ENCODE measurements around the gene FBLN2. TPM values are rescaled to one million over a fixed set of nuclear protein-coding genes. Genes with fewer than 3 reads are reported as not detected.

The FBLN2 gene
- total RNA-seq, 1 experiment from 2014 or later: 52.7 TPM

DNA sequence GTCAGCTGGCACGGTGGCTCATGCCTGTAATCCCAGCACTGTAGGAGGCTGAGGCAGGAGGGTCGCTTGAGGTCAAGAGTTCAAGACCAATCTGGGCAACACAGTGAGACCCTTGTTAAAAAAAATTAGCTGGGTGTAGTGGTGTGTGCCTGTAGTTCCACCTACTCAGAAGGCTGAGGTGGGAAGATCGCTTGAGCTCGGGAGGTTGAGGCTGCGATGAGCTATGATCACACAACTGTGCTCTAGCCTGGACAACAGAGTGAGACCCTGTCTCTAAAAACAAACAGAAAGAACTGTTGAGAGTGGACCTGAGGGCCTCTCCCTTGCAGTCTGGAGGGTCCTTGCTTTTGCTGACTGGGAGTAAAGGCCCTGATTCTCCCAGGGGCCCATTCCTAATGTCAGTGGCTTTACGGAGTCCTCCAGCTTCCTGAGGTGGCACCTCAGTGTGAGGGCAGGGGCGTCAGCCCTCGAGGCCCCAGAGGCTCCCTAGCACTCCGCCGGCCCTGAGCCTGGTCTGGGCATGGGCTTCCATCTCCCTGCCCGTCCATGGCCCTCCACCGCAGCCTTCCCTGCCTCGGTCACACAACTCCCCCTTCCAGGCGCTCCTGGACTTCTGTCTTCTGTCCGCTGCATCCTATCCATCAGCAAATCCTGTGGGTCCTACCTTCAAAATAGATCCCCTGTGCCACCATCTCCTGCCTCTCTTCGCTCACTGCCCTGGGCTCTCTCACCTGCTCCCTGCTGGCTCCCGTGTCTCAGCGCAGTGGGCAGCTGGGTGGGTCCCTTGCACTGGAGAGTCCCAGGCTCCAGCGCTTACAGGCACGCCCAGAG lies 19.0 kb downstream of the FBLN2 start:
- DNase-seq (ENCODE audit: low read depth): no peak

DNA sequence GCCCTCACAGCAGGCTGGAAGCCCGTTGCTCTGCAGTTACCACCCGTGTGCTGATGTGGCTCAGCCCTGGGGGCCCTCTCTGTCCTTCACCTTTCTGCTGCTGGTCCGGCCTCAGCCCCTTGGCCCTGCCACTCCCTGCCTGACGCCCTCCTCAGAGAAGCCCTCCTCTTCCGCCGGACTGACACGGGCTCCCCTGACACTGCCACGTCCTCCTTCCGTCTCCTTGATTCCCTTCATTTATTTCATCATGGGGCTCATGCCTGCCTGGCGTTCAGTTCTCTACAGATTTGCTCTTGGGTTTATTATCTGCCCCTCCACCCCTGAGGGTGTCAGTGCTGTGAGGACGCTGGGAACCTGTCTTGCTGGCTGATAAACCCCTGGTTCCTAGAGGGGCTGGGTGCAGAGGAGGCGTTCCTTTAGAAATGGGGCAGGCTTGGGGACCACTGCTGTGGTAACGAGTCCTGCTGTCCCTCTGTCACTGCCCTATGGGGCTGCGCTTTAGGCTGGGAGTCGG lies 19.6 kb downstream of the FBLN2 start:
- DNase-seq (ENCODE audit: low read depth): no peak

DNA sequence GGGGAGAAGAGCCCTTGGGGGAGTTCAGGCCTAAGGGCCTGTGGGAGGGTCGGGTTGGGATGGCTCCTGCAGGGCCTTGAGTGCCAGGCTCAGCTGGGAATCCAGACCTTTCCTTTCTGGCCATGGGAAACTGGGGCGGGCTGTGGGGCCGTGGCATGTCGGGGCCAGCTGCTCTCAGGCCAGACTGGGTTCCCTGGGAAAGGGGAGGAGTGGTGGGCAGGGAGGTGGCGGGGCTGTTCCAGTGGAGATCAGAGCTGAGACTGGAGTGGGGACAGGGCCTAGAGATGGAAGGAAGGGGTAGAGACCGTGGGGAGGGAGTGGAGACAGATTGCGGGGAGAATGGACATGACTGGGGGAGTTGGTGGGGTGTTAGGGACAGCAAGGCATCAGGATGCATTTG lies 20.3 kb downstream of the FBLN2 start:
- DNase-seq (ENCODE audit: low read depth): no peak

DNA sequence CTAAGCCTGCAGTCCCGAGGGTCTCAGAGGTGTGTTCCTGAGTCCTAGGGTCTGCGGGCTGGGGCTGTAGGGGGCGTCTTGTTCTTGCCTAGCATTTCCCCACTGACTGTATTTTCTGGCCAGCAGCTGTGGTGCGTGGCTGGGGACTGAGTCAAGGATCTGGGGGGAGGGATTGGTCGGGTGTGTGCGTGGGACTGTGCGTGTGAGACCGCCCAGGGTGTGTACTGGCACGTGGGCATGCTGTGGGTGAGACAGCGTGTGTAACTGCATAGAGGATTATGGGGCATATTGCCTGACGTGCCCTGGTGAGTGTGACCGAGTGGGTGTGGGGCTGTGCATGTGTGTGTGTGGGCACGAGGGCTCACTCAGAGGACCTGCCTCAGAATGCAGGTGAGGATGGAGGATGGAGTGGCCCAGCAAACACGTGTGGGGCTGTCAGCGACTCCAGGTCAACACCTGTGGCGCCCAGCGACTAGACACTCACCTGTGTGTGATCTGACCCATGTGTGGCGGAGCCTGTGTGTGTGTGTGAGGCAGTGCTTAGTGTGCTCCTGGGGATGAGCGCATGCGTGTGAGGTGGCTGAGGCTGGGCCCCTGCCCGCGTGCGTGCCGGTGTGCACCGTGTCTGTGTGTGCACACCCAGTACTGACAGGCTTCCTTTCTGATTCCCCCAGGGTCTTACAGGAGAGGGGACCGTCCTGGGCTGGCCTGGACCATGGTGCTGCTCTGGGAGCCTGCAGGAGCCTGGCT lies 20.9 kb downstream of the FBLN2 start:
- no peak for DNase-seq (ENCODE audit: low read depth)

DNA sequence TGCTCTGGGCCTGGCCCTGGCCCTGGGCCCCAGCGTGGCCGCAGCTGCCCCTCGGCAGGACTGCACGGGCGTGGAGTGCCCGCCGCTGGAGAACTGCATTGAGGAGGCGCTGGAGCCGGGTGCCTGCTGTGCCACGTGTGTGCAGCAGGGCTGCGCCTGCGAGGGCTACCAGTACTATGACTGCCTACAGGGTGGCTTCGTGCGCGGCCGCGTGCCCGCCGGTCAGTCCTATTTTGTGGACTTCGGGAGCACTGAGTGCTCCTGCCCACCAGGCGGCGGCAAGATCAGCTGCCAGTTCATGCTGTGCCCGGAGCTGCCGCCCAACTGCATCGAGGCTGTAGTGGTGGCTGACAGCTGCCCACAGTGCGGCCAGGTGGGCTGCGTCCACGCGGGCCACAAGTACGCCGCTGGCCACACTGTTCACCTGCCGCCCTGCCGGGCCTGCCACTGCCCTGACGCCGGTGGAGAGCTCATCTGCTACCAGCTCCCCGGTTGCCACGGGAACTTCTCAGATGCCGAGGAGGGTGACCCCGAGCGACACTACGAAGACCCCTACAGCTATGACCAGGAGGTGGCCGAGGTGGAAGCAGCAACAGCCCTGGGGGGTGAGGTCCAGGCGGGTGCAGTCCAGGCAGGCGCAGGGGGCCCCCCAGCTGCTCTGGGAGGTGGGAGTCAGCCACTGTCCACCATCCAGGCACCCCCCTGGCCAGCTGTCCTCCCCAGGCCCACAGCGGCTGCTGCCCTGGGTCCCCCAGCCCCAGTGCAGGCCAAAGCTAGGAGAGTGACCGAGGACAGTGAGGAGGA lies 21.7 kb downstream of the FBLN2 start:
- DNase-seq (ENCODE audit: low read depth): no peak

DNA sequence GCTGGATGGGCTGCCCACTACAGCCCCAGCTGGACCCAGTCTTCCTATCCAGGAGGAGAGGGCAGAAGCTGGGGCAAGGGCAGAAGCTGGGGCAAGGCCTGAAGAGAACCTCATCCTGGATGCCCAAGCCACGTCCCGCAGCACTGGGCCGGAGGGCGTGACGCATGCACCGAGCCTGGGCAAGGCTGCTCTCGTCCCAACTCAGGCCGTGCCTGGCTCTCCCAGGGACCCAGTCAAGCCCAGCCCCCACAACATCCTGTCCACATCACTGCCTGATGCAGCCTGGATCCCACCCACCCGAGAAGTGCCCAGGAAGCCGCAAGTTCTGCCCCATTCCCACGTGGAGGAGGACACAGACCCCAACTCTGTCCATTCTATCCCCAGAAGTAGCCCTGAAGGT lies 22.3 kb downstream of the FBLN2 start:
- DNase-seq (ENCODE audit: low read depth): no peak

DNA sequence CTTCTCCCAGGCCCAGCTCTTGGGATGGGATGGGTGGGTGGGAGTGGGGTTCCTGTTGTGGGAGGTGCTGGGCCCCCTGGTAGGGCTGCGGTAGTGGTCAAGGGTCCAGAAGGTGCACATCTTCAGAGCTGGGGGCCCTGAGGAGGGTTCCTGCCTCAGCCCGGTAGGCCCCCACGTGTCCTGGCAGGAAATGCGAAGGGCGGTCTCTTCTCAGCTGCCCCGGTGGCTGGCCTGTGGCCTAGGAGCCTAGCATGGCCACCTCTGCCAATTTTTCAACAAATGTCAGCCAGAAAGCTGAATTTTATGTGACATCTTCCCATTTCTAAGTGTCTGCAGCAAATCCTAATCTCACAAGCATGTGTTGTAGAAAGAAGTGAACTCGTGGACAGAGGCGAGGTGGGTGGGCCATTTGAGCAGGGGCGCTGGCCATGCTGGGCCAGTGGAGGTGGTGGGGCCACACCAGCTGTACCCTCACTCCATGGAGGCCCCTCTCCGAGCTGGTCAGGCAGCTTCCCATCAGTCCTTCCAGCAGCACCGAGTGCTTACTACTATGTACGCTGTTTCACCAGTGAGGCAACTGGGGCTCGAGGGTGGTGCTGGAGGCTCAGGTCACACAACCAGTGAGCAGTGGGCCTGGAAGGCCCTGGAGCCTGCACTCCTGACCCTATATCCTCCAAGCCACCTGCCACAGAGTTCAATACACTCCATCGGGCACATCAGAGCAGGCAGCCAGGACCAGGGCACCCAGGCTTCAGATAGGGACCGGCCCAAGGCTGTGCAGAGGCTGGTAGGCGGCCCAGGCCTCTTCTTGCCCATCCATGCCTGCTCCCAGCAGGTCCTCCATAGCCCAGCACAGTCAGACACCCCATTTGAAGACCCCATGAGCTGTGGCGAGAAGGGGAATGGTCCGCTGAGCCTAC lies 23.2 kb downstream of the FBLN2 start:
- no peak for DNase-seq (ENCODE audit: low read depth)

DNA sequence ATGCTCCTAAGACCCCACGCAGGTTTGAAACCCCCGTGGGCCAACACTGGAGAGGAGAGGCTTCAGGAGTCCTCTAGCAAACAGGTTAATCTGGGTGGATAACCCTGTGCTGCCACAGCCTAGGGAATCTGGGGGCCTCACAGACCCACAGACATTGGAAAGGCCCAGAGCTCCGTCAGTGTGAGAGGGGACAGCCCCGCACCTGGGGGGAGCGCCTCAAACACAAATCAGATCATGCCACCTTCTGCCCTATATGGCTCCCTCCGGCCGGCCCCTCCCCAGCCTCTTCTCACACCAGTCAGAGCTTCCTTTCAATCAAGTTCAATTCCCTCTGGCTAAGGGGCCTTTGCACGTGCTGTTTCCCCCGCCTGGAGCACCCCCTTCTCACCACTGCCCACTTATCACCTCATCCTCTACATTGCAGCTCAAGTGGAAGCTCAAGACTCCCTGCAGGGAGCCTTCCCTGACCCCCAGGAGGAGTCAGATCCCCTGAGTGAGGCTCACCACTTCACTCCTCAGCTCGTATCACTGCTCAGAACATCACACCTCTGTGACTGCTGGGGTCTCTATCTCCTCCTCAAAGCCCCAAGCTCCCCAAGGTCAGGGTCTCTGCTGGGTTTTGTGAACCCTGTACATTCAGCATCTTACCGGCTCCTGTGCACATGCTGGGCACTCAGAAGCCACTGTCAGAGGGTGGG lies 24.1 kb downstream of the FBLN2 start:
- no peak for DNase-seq (ENCODE audit: low read depth)

DNA sequence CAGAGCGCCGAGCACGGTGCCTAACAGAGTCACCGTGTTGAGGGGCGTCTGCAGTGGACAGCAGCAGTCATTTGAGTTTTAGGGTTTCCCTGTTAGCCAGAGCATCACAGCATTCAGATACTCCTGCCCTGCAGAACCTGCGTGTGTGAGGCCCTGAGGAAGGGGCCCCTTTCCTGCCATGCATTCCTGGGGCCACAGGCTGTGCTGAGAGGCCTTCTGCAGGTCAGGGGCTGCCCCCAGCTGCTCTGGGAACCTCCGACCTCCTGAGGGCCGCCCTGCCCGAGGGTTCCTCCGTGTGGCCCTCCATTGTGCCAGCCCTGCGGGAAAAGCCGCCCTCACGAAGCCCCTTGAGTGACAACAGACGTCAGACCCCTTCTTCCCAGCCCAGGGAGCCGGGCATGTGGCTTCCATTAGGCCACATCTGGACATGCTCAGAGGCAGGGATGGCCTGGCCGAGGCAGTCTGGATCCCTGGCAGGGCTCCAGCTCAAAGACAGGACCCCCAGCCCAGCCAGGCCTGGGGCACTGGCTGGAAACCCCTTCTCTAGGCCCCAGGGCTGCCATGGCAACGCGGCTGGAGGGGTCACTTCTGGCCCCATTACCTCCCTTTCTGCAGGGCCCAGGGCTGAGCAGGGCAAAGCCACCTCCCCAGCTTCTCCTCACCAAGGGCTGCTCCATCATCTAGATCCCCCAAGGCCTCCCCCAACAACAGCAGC lies 25.3 kb downstream of the FBLN2 start:
- peak; percentile 72 for DNase-seq (ENCODE audit: low read depth)

DNA sequence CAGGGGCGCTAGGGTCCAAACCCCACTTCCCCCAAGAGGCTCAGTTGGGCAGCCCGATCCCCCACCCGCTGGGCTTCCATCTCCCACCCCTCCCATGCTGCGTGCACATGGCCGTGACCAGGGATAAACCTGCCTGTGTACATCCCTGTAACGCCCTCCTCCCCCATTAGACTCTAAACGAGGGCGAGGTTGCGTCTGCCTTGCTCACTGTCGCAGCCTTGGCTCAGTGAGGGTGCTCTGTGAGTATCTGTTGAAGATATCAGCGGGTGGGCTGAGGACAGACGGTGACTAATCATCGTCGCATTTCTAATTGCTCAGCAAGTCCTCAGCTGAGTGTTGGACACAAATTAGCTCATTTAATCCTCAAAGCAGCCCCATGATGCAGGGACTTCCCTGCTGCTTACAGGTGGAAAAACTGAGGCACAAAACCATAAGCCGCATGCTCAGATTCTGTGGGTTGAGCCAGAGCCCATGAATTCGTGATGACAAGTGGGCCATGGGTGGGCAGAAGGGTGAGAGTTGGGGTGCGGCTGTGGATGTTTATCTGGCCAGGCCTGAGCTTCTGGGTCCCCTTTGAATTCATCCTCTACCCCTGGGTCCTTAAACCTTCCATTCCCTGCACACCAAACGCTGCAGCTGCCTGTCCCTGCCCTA lies 26.0 kb downstream of the FBLN2 start:
- peak; percentile 72 for DNase-seq (ENCODE audit: low read depth)

DNA sequence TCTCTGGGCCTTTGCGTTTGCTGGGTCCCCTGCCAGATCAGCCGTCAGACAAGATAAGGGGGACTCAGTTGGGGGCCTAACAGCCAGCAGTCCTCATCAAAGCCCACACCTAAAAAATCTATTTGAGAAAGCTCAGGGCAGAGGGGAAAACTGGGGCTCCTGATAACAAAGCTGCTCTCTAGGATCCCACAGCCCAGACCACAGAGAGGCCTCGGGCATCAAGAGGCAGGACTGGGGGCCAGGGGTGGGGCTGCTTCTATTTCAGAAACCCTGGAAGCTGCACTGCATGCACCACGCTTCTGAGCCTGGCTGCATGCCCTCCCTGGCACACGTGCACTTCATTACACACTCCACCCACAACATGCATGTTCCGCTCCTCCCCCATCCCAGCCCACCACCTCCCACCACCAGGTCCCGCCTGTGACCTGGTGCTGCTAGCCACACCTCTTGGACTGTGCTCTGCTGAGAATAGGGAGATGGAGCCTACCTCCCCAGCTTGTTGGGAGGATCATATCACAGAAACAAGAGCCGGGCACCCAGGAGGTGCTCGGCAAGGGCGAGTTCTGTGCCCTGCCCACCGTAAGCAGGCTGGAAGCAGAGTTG lies 26.6 kb downstream of the FBLN2 start:
- DNase-seq (ENCODE audit: low read depth): peak; percentile 86

DNA sequence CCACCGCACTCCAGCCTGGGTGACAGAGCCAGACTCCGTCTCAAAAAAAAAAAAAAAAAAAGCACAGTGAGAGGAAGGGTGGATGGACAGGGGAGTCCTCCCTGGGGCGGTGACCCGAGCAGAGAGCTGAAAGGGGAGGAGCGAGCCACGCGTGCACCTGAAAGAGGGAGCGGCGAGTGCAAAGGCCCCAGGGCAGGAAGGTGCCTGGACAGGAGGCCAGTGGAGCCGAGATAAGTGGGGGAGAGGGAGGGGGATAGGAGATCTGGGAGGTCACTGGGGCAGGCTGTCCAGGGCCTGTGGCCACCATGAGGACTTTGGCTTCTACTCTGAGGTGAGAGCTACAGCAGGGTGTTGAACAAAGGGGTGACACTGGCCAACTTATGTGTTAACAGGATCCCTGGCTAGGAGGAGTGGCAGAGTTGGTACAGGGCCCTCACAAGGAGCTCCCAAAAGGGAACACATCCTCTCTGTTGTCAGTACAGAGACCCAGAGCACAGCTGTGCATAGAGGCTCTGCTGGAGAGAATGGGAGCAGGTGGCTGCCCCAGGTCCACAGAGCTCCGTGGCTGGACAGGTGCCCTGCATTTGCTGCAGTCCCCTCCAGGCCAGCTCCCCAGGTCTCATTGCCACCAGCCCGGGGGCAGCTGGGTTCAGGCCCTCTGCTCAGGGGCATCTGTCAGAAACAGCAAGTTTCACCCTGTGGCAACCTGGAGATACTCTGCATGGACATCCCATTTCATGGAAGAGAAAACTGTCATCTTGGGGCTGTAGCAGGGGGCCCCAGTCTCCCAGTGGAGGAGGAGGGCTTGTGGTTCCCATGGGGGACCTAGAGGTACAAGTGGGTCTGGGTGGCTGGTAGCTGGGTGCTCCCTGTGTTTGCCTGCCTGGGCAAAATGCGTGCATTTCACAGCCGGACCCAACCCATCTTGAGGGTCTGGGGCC lies 28.5 kb downstream of the FBLN2 start:
- DNase-seq (ENCODE audit: low read depth): no peak

DNA sequence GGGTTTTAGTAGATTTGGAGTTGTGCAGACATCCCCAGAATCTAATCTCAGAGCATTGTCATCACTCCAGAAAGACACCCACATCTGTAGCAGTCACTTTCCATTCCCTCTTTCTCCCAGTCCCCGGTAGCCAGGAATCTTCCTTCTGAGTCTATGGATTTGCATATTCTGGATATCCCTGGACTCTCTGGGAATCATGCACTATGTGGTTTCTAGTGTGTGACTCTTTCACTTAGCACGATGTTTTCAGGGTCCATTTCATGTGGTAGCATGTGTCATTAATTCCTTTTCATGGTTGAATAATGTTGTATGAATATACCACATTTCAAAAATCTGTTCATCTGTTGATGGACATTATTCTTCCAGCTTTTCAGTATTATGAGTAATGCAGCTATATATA lies 29.3 kb downstream of the FBLN2 start:
- DNase-seq (ENCODE audit: low read depth): peak; percentile 64

DNA sequence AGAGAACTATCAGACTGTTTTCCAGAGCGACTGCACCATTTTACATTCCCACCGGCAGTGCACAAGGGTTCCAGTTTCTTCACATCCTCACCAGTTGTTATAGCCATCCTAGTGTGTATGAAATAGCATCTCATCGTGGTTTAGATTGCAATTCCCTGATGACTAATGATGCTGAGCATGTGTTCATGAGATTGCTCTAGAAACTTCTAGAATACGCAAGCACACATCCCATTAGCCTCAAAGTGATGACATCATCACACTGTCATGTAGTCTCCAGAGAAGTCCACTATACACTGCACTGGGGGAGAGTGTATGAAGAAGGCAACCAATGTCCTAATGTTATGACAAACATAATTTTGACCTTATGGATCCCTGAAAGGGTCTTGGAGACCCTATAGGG lies 30.1 kb downstream of the FBLN2 start:
- DNase-seq (ENCODE audit: low read depth): peak; percentile 86

DNA sequence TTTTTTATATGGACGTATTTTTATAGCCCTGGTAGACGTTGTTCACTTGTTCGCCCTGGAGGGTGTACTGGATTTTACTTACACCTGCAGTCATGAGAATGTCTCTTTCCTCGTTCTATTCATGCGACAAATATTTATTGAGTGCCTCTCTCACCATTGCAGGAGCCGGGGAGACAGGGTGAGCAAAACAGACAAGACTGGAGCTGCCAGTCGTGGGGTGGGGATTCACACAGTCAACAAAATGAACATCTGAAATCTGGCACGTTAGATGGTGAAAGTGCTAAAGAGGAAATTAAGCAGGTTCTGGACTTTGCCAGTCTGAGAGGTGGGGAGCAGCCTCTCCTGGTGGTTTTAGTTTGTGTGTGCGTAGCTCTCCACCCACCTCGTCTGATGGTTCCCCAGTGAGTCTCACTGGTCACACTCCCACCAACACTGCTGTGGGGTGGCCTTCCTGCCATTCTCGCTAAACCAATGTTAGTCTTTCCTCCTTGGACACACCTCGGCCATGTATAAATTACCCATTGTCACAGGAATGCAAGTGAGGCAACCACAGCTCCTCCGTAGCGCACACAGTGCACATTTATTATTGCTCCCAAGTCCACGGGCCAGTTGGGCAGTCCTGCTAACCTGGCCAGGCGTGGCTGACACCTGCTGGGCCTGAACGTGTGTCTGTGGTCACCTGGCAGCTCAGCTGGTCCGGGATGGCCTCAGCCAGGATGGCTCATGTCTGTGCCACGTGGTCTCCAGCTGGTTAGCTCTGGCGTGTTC lies 31.5 kb downstream of the FBLN2 start:
- no peak for DNase-seq (ENCODE audit: low read depth)

DNA sequence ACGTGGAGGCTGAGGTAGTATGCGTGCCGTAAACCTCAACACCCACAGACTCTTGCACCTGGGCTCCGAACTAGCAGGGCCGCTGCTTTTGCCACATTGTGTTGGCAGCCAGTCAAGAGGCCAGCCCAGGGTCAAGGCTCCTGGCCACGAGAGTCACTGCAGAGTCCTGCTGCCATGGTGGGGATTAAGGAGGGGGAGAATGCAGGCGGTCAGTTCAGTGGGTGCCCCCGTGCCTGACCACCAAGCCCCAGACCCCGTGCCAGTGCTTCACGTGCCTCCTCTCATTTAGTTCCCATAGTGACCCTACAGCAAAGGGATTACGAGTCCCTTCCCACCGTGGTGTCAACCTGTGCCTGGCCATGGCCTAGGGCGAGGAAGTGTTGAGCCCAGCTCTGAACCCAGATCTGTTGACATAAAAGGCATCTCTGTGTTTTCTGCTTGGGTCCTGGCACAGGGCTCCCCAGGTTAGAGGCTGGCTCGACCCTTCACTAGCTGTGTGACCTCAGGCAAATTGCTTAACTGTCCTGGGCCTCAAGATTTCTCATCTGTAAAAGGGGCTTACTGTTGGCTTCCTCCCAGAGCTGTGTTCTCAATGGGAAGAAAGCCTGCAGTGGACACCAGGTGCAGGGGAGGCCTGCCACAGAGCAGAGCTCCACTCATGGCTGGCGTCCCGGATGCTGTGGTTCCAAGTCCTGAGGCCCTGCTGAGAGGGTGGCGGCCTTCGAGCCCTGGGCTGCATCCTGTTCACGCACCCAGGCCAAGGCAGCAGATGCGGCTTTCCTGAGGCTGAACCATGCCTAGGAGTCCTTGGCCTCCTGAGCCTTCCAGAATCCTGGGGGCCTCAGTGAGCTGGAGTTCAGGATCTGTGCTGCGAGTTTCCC lies 32.8 kb downstream of the FBLN2 start:
- DNase-seq (ENCODE audit: low read depth): peak; percentile 98
